SH-SY5Y (cell line): ENCODE data around the gene MLANA.

Source experiments
- GATA2 ChIP-seq: IDR thresholded peaks from 2 replicates; pipeline ENCODE4 v1.6.1; 2011; ENCODE audit warnings: mild to moderate bottlenecking, low read depth, low read length
- GATA3 ChIP-seq: IDR thresholded peaks from 2 replicates; pipeline ENCODE4 v1.6.1; 2011; ENCODE audit warnings: low read depth, mild to moderate bottlenecking, low read length, moderate library complexity

DNA sequence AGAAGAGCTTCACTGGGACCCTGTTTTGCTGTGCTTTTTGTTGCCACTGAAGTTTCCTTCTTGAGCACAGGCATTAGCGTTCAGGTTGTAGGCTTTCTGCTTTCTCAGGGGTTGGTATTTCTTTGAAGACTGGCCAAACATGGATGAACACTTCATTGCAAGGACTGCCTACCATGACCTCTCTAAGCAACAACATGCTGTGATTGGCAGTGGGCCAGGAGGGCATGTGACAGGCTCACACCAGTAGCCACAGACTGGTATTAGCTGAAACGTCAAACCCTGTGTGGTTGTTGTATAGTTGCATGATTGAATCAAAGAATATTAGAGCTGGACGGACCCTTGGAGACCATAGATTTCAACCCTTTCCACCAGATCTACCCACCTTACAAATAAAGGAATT lies 20.0 kb upstream of the MLANA start:
- TF ChIP-seq GATA2 (no peak), GATA3 (no peak)
